ENCODE data around the gene ZIM2.

The ZIM2 gene

GRCh38 chr19:56868446-56868845 lies 27.9 kb upstream of the ZIM2 start:
- Histone ChIP-seq H3K9me3 (ENCODE audit: control insufficient read depth, insufficient read depth, low read depth, low read length) (no peaks in the 10 kb centered on the region), H3K4me1 (ENCODE audit: control insufficient read depth, insufficient read depth, low read length) (no peaks in the 10 kb centered on the region), H3K4me3 (ENCODE audit: low read depth, low read length) (no peak overlapping the region), H3K27ac (ENCODE audit: extremely low read depth, low read depth, low read length) (no peak overlapping the region), H3K36me3 (ENCODE audit: control insufficient read depth in 2 of 2, insufficient read depth in 1 of 2, low read length in 2 of 2) (no peaks in the 10 kb centered on the region)
- TF ChIP-seq TCF7L2 (IDR thresholded peaks at IDR 0.05; ENCODE audit: borderline replicate concordance, low read depth, low read length) (no peak), ZNF571 (tag by site-specific recombination; IDR thresholded peaks at IDR 0.05) (no peak), ZNF692 (tag by site-specific recombination; IDR thresholded peaks at IDR 0.05) (no peak)
- POLR2A ChIA-PET = no interaction called here
- CTCF ChIA-PET = no interaction called here

GRCh38 chr19:56866538-56866937 lies 26.0 kb upstream of the ZIM2 start:
- Histone ChIP-seq H3K27ac (ENCODE audit: extremely low read depth, low read depth, low read length) (no peak overlapping the region), H3K4me1 (ENCODE audit: control insufficient read depth, insufficient read depth, low read length) (no peaks in the 10 kb centered on the region), H3K9me3 (ENCODE audit: control insufficient read depth, insufficient read depth, low read depth, low read length) (peaks cover 2% of the 10 kb centered on the region; the same call in 1 of the 2 replicates), H3K4me3 (ENCODE audit: low read depth, low read length) (no peak overlapping the region), H3K36me3 (ENCODE audit: control insufficient read depth in 2 of 2, insufficient read depth in 1 of 2, low read length in 2 of 2) (no peaks in the 10 kb centered on the region)
- ChIA-PET POLR2A (no interaction called here), CTCF (no interaction called here)
- no peak for TF ChIP-seq SP2 (tag by site-specific recombination; IDR thresholded peaks at IDR 0.05)
- no peak for TF ChIP-seq ZNF660 (tag by site-specific recombination; IDR thresholded peaks at IDR 0.05)
- TF ChIP-seq ZNF133 (tag by site-specific recombination; IDR thresholded peaks at IDR 0.05) = no peak
- no peak for TF ChIP-seq ZNF354C (tag by site-specific recombination; IDR thresholded peaks at IDR 0.05; ENCODE audit: borderline replicate concordance, low read depth)
- TF ChIP-seq PBX3 (CRISPR knock-in tag; IDR thresholded peaks at IDR 0.05) = no peak
- no peak for TF ChIP-seq ZNF280D (tag by site-specific recombination; IDR thresholded peaks at IDR 0.05)
- TF ChIP-seq AEBP2 (tag by site-specific recombination; IDR thresholded peaks at IDR 0.05; ENCODE audit: borderline replicate concordance) = no peak

- H3K4me1 ChIP-seq (ENCODE audit: control insufficient read depth, insufficient read depth, low read length) = no peaks in the 10 kb centered on the region
- H3K27ac ChIP-seq (ENCODE audit: extremely low read depth, low read depth, low read length) = no peak overlapping the region
- H3K4me3 ChIP-seq (ENCODE audit: low read depth, low read length) = no peak overlapping the region
- peaks cover 2% of the 10 kb centered on the region; the same call in 1 of the 2 replicates for H3K9me3 ChIP-seq (ENCODE audit: control insufficient read depth, insufficient read depth, low read depth, low read length)
- ChIA-PET CTCF (no interaction called here), POLR2A (no interaction called here)
- H3K36me3 ChIP-seq (ENCODE audit: control insufficient read depth in 2 of 2, insufficient read depth in 1 of 2, low read length in 2 of 2) = no peaks in the 10 kb centered on the region
- TF ChIP-seq GLI4 (tag by site-specific recombination; IDR thresholded peaks at IDR 0.05) = no peak
- TF ChIP-seq ZNF571 (tag by site-specific recombination; IDR thresholded peaks at IDR 0.05) = no peak
- TF ChIP-seq ZNF157 (tag by site-specific recombination; IDR thresholded peaks at IDR 0.05) = no peak
- no peak for TF ChIP-seq ZNF274 (IDR thresholded peaks at IDR 0.05; ENCODE audit: low read length)
- TF ChIP-seq ZNF274 (tag by site-specific recombination; IDR thresholded peaks at IDR 0.05; ENCODE audit: borderline replicate concordance) = no peak
- no peak for TF ChIP-seq ELK4 (IDR thresholded peaks at IDR 0.05; ENCODE audit: borderline replicate concordance, low read depth, low read length)
- TF ChIP-seq ZNF610 (tag by site-specific recombination; IDR thresholded peaks at IDR 0.05; ENCODE audit: borderline replicate concordance) = no peak
- no peak for TF ChIP-seq ZNF292 (tag by site-specific recombination; IDR thresholded peaks at IDR 0.05; ENCODE audit: borderline replicate concordance, low read depth)
- TF ChIP-seq ZBTB49 (tag by site-specific recombination; IDR thresholded peaks at IDR 0.05; ENCODE audit: low read depth) = no peak
- no peak for TF ChIP-seq ZIC2 (tag by site-specific recombination; IDR thresholded peaks at IDR 0.05)
- no peak for TF ChIP-seq ZNF555 (tag by site-specific recombination; conservative IDR thresholded peaks at IDR 0.05)
Observed at GRCh38 chr19:56864443-56865125, 24.1 kb upstream of the ZIM2 start.
